ENCODE results near the gene LCN2. TPM values are rescaled to one million over a fixed set of nuclear protein-coding genes. Genes with fewer than 3 reads are reported as not detected.

LCN2 gene
- total and polyA plus RNA-seq, 9 of the 15 experiments (the other 6 are each of a cell fraction or from before 2014, with no cell fraction given), result 0.10 to 1.2 (median 0.44) TPM; not detected in 1

DNA sequence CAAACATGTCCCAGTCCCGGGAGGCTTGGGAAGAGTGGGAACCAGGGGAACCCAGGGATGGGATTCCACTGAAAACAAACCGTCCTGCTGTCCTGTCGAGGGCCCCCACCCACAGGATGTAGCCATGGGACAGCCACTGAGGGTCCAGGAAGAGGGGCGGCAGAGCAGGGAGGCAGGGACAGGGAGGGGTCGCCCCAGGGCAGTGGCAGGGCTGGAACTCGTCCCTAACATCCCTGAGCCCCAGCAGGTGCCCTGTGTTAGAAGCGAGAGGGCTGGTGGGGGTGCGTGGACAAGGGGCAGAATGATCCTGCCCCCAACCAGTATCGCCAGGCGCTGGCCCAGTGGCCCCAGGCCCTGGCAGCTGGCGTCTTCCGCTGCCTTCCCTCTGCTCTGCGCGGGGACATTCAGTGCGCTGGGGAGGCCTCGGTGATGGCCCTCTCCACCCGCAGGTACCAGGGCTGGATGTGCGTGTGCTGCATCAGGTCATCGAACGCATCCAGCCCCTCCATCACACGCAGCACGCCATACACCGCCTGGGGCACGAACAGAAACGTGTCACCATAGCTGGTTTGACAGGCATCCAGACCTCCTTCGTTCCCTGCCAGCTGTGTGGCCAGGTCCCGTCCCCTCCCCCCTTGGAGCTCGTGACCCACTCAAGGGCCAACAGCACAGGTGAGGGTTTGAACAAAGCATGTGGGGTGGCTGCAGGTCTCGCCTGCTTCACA is 28.4 kb upstream of the LCN2 start (continued):
- no peak for TF ChIP-seq STAT6 (CRISPR knock-in tag; IDR thresholded peaks at IDR 0.05)
- TF ChIP-seq YBX1 (IDR thresholded peaks at IDR 0.05), result no peak
- TF ChIP-seq NBN (IDR thresholded peaks at IDR 0.05; ENCODE audit: low read depth), result no peak
- no peak for TF ChIP-seq MBD2 (IDR thresholded peaks at IDR 0.05; ENCODE audit: borderline replicate concordance, low read depth)
- no peak for TF ChIP-seq ZNF184 (CRISPR knock-in tag; IDR thresholded peaks at IDR 0.05)
- TF ChIP-seq, protein P1, sequence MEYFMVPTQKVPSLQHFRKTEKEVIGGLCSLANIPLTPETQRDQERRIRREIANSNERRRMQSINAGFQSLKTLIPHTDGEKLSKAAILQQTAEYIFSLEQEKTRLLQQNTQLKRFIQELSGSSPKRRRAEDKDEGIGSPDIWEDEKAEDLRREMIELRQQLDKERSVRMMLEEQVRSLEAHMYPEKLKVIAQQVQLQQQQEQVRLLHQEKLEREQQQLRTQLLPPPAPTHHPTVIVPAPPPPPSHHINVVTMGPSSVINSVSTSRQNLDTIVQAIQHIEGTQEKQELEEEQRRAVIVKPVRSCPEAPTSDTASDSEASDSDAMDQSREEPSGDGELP (CRISPR knock-in tag; IDR thresholded peaks at IDR 0.05; ENCODE audit: borderline replicate concordance), result no peak
- TF ChIP-seq HIVEP1 (CRISPR knock-in tag; IDR thresholded peaks at IDR 0.05), result no peak
- no peak for TF ChIP-seq KLF13 (tag; IDR thresholded peaks at IDR 0.05; ENCODE audit: borderline replicate concordance, low read depth)
- no peak for TF ChIP-seq CBX3 (IDR thresholded peaks at IDR 0.05; ENCODE audit: borderline replicate concordance in 1 of 2, low read length in 2 of 2)
- TF ChIP-seq SP2 (IDR thresholded peaks at IDR 0.05; ENCODE audit: extremely low read depth, low read depth, low read length, poor library complexity, severe bottlenecking), result no peak
- TF ChIP-seq ZNF407 (IDR thresholded peaks at IDR 0.05; ENCODE audit: low read depth), result no peak
- TF ChIP-seq ZNF398 (CRISPR knock-in tag; IDR thresholded peaks at IDR 0.05), result no peak
- TF ChIP-seq TEAD1 (CRISPR knock-in tag; IDR thresholded peaks at IDR 0.05), result no peak
